Gastrocnemius medialis (tissue), 4 donors: ENCODE measurements around the gene CCDC192. TPM values are rescaled to one million over a fixed set of nuclear protein-coding genes. Genes with fewer than 3 reads are reported as not detected.

Experiments
- ATAC-seq, 2 donors: fragments of 150-250 bp; one replicate each; pipeline ENCODE4 v1.9.1; 2016
- DNase-seq, 2 donors: peaks; one replicate each; pipeline ENCODE4 v3.0.0-alpha.2; 2019
- H3K27ac ChIP-seq, 4 donors: fragments of 200-600 bp; sonication (generic); 1 replicate in 1 of 4; 2 replicates in 3 of 4; pipeline ENCODE4 v1.5.1; 2016 to 2018; ENCODE audit warnings: mild to moderate bottlenecking in 2 of 4, moderate library complexity in 1 of 4
- H3K27me3 ChIP-seq, 3 donors: fragments of 200-600 bp; sonication (generic) in 2 of 3; 1 replicate in 1 of 3; 2 replicates in 2 of 3; pipeline versions ENCODE4 v1.5.1 to v1.6.0; 2016 to 2019; ENCODE audit warnings: mild to moderate bottlenecking in 1 of 3, moderate library complexity in 1 of 3
- H3K36me3 ChIP-seq, 2 donors: fragments of 200-600 bp; sonication (generic) in 1 of 2; one replicate each; pipeline ENCODE4 v1.5.1; 2017 to 2018
- H3K4me1 ChIP-seq, 2 donors: fragments of 200-600 bp; sonication (generic) in 1 of 2; one replicate each; pipeline ENCODE4 v1.5.1; 2016 to 2017; ENCODE audit warnings: mild to moderate bottlenecking in 2 of 2
- H3K4me3 ChIP-seq, 4 donors: fragments of 200-600 bp; sonication (generic) in 3 of 4; 1 replicate in 1 of 4; 2 replicates in 3 of 4; pipeline ENCODE4 v1.5.1; 2016 to 2019; ENCODE audit warnings: mild to moderate bottlenecking in 2 of 4
- H3K9me3 ChIP-seq, 3 donors: fragments of 200-600 bp; sonication (generic) in 2 of 3; 1 replicate in 1 of 3; 2 replicates in 2 of 3; pipeline ENCODE4 v1.5.1; 2016 to 2019
- CTCF ChIP-seq, 5 experiments: fragments of 450-650 bp in 3 of 5; fragments of 200-600 bp in 2 of 5; sonication (generic) in 2 of 5; IDR thresholded peaks in 4 of 5; conservative IDR thresholded peaks in 1 of 5; 1 replicate in 4 of 5; 2 replicates in 1 of 5; pipeline ENCODE4 v1.5.1; 2016 to 2019; ENCODE audit warnings: antibody characterized with exemption in 5 of 5, mild to moderate bottlenecking in 3 of 5, moderate library complexity in 3 of 5
- POLR2A ChIP-seq, 2 donors: fragments of 450-650 bp; IDR thresholded peaks; one replicate each; pipeline ENCODE4 v1.6.1; 2017; ENCODE audit warnings: antibody characterized with exemption in 2 of 2, mild to moderate bottlenecking in 2 of 2, moderate library complexity in 2 of 2
- in situ Hi-C, 4 donors: fragments of 200-750 bp; cut with MboI; loops; one replicate each; pipeline versions ENCODE4 v1.15.0 to v1.8.0; 2017; ENCODE audit warnings: low sequenced_read_pairs in 4 of 4
- intact Hi-C: fragments of 100-400 bp; cut with DNase I; formaldehyde crosslinking; loops from one replicate; pipeline ENCODE4 v1.15.1; 2023; ENCODE audit warnings: low total_unique reads
- total RNA-seq, 4 donors: library from RNA; depleted of rRNA; stranded (reverse); fragments of >200 nt; gene quantifications; one replicate each; pipeline versions ENCODE4 v1.1.0 to v1.2.3, GENCODE V29; 2016

CCDC192 gene
- total RNA-seq, 4 donors from 2014 or later = not detected

- Histone ChIP-seq H3K27ac (no peak overlapping the region), H3K36me3 (no peaks in the 10 kb centered on the region), H3K4me1 (peaks cover 19 to 28% of the 10 kb centered on the region in 2 donors), H3K9me3 (no peaks in the 10 kb centered on the region), H3K27me3 (no peaks in the 10 kb centered on the region), H3K4me3 (no peak overlapping the region)
- ATAC-seq = no peak
- in situ Hi-C loops = no loop called here
- DNase-seq = no peak
- no peak for TF ChIP-seq CTCF (IDR thresholded peaks at IDR 0.05 in 4 of 5, conservative IDR thresholded peaks at IDR 0.05 in 1 of 5)
- TF ChIP-seq POLR2A (IDR thresholded peaks at IDR 0.05) = no peak
- intact Hi-C loops = no loop called here
These were observed 260.7 kb downstream of the CCDC192 start for GRCh38 chr5:127963931-127964330.

- Histone ChIP-seq H3K36me3 (no peaks in the 10 kb centered on the region), H3K9me3 (no peaks in the 10 kb centered on the region), H3K4me3 (no peak overlapping the region), H3K4me1 (peaks cover 0 to 4% of the 10 kb centered on the region in 2 donors), H3K27me3 (no peaks in the 10 kb centered on the region), H3K27ac (no peak overlapping the region)
- ATAC-seq (no peak), DNase-seq (no peak)
- in situ Hi-C loops = no loop called here
- no peak for TF ChIP-seq CTCF (IDR thresholded peaks at IDR 0.05 in 4 of 5, conservative IDR thresholded peaks at IDR 0.05 in 1 of 5)
- TF ChIP-seq POLR2A (IDR thresholded peaks at IDR 0.05) = no peak
- intact Hi-C loops = no loop called here
These were observed 264.3 kb downstream of the CCDC192 start for GRCh38 chr5:127967323-127967982.

- H3K27me3 ChIP-seq = no peaks in the 10 kb centered on the region
- peaks cover 0 to 4% of the 10 kb centered on the region in 2 donors for H3K4me1 ChIP-seq
- H3K4me3 ChIP-seq = no peak overlapping the region
- ATAC-seq (no peak), DNase-seq (no peak)
- TF ChIP-seq POLR2A (IDR thresholded peaks at IDR 0.05) (no peak), CTCF (IDR thresholded peaks at IDR 0.05 in 4 of 5, conservative IDR thresholded peaks at IDR 0.05 in 1 of 5) (no peak)
- no peaks in the 10 kb centered on the region for H3K9me3 ChIP-seq
- in situ Hi-C loops = no loop called here
- H3K36me3 ChIP-seq = no peaks in the 10 kb centered on the region
- intact Hi-C loops = no loop called here
- H3K27ac ChIP-seq = no peak overlapping the region
These were observed 264.9 kb downstream of the CCDC192 start for GRCh38 chr5:127967983-127968592.

- no peaks in the 10 kb centered on the region for H3K27me3 ChIP-seq
- H3K27ac ChIP-seq = no peak overlapping the region
- H3K4me3 ChIP-seq = no peak overlapping the region
- no peaks in the 10 kb centered on the region for H3K36me3 ChIP-seq
- H3K9me3 ChIP-seq = no peaks in the 10 kb centered on the region
- no peak for ATAC-seq
- no peak for DNase-seq
- in situ Hi-C loops (no loop called here), intact Hi-C loops (no loop called here)
- peaks cover 0 to 4% of the 10 kb centered on the region in 2 donors for H3K4me1 ChIP-seq
- no peak for TF ChIP-seq CTCF (IDR thresholded peaks at IDR 0.05 in 4 of 5, conservative IDR thresholded peaks at IDR 0.05 in 1 of 5)
- TF ChIP-seq POLR2A (IDR thresholded peaks at IDR 0.05) = no peak
These were observed 265.8 kb downstream of the CCDC192 start for GRCh38 chr5:127969002-127969401.
